IMR-90 (cell line): ENCODE results near the gene SPATA32. TPM values are rescaled to one million over a fixed set of nuclear protein-coding genes. Genes with fewer than 3 reads are reported as not detected.
A peak's percentile ranks its signal among the peaks of the same experiment; 100 is the strongest.

Source experiments
- ATAC-seq: fragments of 200-7000 bp; cut with Tn5 transposase; 2 replicates; pipeline ENCODE4 v1.9.1; 2020; ENCODE audit warnings: low read depth, mild to moderate bottlenecking, moderate library complexity
- BruUV-seq: library from RNA; stranded (reverse); fragments of 400-500 nt; replicated peaks from 2 replicates; lab custom pipeline; 2021; lab: Mats Ljungman, UMichigan
- CTCF ChIA-PET: fragments of 300-600 bp; formaldehyde crosslinking; extraction: SDS; loops from one replicate; lab custom pipeline; 2021; ENCODE audit warnings: antibody characterized with exemption; lab: Yijun Ruan, JAX
- POLR2A ChIA-PET: fragments of 300-600 bp; sonication (Branson Sonifier 250); formaldehyde crosslinking; loops from one replicate; lab custom pipeline; 2022; ENCODE audit warnings: antibody characterized with exemption; ENCODE audit not compliant: unreplicated experiment; lab: Charles Lee
- DNase-seq: peaks from one replicate; pipeline ENCODE4 v3.0.0; 2013
- H2AFZ ChIP-seq: replicated peaks from 2 replicates; pipeline ENCODE3; 2013; ENCODE audit warnings: low read length, mild to moderate bottlenecking; ENCODE audit not compliant: poor library complexity
- H2AK5ac ChIP-seq: 2 replicates; pipeline ENCODE4 v1.6.1; 2013; ENCODE audit warnings: low read depth, low read length, inconsistent platforms
- H2AK9ac ChIP-seq: replicated peaks from 2 replicates; pipeline ENCODE3; 2013; ENCODE audit warnings: mild to moderate bottlenecking, low read depth, low read length, moderate library complexity; ENCODE audit not compliant: poor library complexity
- H2BK120ac ChIP-seq: 2 replicates; pipeline ENCODE4 v1.6.1; 2013; ENCODE audit warnings: low read depth, low read length, inconsistent platforms
- H2BK15ac ChIP-seq: 3 replicates; pipeline ENCODE4 v1.6.1; 2013; ENCODE audit warnings: low read depth, low read length, inconsistent platforms
- H2BK20ac ChIP-seq: 2 replicates; pipeline ENCODE4 v1.6.1; 2013; ENCODE audit warnings: low read depth, mild to moderate bottlenecking, inconsistent platforms, low read length, moderate library complexity
- H2BK5ac ChIP-seq: 2 replicates; pipeline ENCODE4 v1.6.1; 2013; ENCODE audit warnings: mild to moderate bottlenecking, low read depth, low read length, inconsistent platforms; ENCODE audit not compliant: poor library complexity, severe bottlenecking
- H3K14ac ChIP-seq: replicated peaks from 2 replicates; pipeline ENCODE4 v1.6.1; 2013; ENCODE audit warnings: low read depth, low read length, inconsistent platforms
- H3K18ac ChIP-seq: 2 replicates; pipeline ENCODE4 v1.6.1; 2013; ENCODE audit warnings: low read depth, low read length, control low read depth
- H3K23ac ChIP-seq: 2 replicates; pipeline ENCODE4 v1.6.1; 2013; ENCODE audit warnings: low read depth, low read length, inconsistent platforms
- H3K27ac ChIP-seq: 2 replicates; pipeline ENCODE4 v1.5.1; 2013; ENCODE audit warnings: mild to moderate bottlenecking, control low read depth, low read length; ENCODE audit not compliant: insufficient read depth
- H3K27me3 ChIP-seq: 2 replicates; pipeline ENCODE4 v1.6.1; 2013; ENCODE audit warnings: low read length; ENCODE audit not compliant: control insufficient read depth, insufficient read depth
- H3K36me3 ChIP-seq: 2 replicates; pipeline ENCODE4 v1.6.1; 2013; ENCODE audit warnings: low read length, mixed read lengths; ENCODE audit not compliant: control insufficient read depth, insufficient read depth
- H3K4ac ChIP-seq: 2 replicates; pipeline ENCODE4 v1.6.1; 2013; ENCODE audit warnings: low read depth, low read length, inconsistent platforms
- H3K4me1 ChIP-seq: 2 replicates; pipeline ENCODE4 v1.6.1; 2013; ENCODE audit warnings: low read length, mixed read lengths; ENCODE audit not compliant: control insufficient read depth, insufficient read depth
- H3K4me2 ChIP-seq: 2 replicates; pipeline ENCODE4 v1.6.1; 2013; ENCODE audit warnings: low read depth, mild to moderate bottlenecking, control low read depth, low read length, moderate library complexity
- H3K4me3 ChIP-seq: 2 replicates; pipeline ENCODE4 v1.5.1; 2013; ENCODE audit warnings: low read depth, mild to moderate bottlenecking, control low read depth, low read length, moderate library complexity; ENCODE audit not compliant: insufficient read depth
- H3K56ac ChIP-seq: 2 replicates; pipeline ENCODE4 v1.6.1; 2013; ENCODE audit warnings: low read length, inconsistent platforms; ENCODE audit not compliant: insufficient read depth; ENCODE audit errors: extremely low read depth
- H3K79me1 ChIP-seq, 2 experiments: 2 replicates each; pipeline ENCODE4 v1.6.1; 2013; ENCODE audit warnings: low read length in 2 of 2, inconsistent platforms in 1 of 2, low read depth in 1 of 2
- H3K9ac ChIP-seq: 2 replicates; pipeline ENCODE4 v1.6.1; 2013; ENCODE audit warnings: low read depth, low read length, control low read depth
- H3K9me1 ChIP-seq: 2 replicates; pipeline ENCODE4 v1.6.1; 2013; ENCODE audit warnings: low read length, inconsistent platforms; ENCODE audit not compliant: insufficient read depth
- H3K9me3 ChIP-seq: 2 replicates; pipeline ENCODE4 v1.6.1; 2013; ENCODE audit warnings: low read length; ENCODE audit not compliant: control insufficient read depth, insufficient read depth
- H4K20me1 ChIP-seq: 2 replicates; pipeline ENCODE4 v1.6.1; 2013; ENCODE audit warnings: low read length, inconsistent platforms; ENCODE audit not compliant: insufficient read depth
- H4K5ac ChIP-seq: 2 replicates; pipeline ENCODE4 v1.6.1; 2013; ENCODE audit warnings: mild to moderate bottlenecking, low read depth, low read length, control low read depth
- H4K8ac ChIP-seq, 2 experiments: 2 replicates each; pipeline ENCODE4 v1.6.1; 2013; ENCODE audit warnings: low read depth in 2 of 2, low read length in 2 of 2, control low read depth in 1 of 2, inconsistent platforms in 1 of 2
- H4K91ac ChIP-seq: 2 replicates; pipeline ENCODE4 v1.6.1; 2013; ENCODE audit warnings: low read depth, low read length, inconsistent platforms; ENCODE audit not compliant: insufficient read depth
- BHLHE40 ChIP-seq: fragments of 150-350 bp; IDR thresholded peaks from 2 replicates; pipeline ENCODE4 v1.6.1; 2016; ENCODE audit warnings: mild to moderate bottlenecking, low read depth, low read length
- CEBPB ChIP-seq: IDR thresholded peaks from 2 replicates; pipeline ENCODE4 v1.6.1; 2012; ENCODE audit warnings: low read depth, low read length, improper control_type of control experiment
- CHD1 ChIP-seq: IDR thresholded peaks from 2 replicates; pipeline ENCODE4 v1.6.1; 2012; ENCODE audit warnings: low read depth, low read length, improper control_type of control experiment
- CTCF ChIP-seq: conservative IDR thresholded peaks from 2 replicates; pipeline ENCODE4 v1.5.1; 2012; ENCODE audit warnings: mild to moderate bottlenecking, low read depth, low read length, improper control_type of control experiment
- ELK1 ChIP-seq: fragments of 150-350 bp; IDR thresholded peaks from 2 replicates; pipeline ENCODE4 v1.6.1; 2016; ENCODE audit warnings: low read depth, mild to moderate bottlenecking, low read length, moderate library complexity, borderline replicate concordance
- FOS ChIP-seq: fragments of 150-350 bp; IDR thresholded peaks from 2 replicates; pipeline ENCODE4 v1.6.1; 2016; ENCODE audit warnings: low read depth, low read length
- MAFK ChIP-seq: IDR thresholded peaks from 2 replicates; pipeline ENCODE4 v1.6.1; 2012; ENCODE audit warnings: low read depth, low read length, improper control_type of control experiment
- MAZ ChIP-seq: IDR thresholded peaks from 2 replicates; pipeline ENCODE4 v1.6.1; 2012; ENCODE audit warnings: low read depth, mild to moderate bottlenecking, low read length, improper control_type of control experiment, moderate library complexity, borderline replicate concordance
- MXI1 ChIP-seq: IDR thresholded peaks from 2 replicates; pipeline ENCODE4 v1.6.1; 2012; ENCODE audit warnings: low read depth, mild to moderate bottlenecking, low read length, moderate library complexity, borderline replicate concordance
- NFE2L2 ChIP-seq: fragments of 150-350 bp; IDR thresholded peaks from 2 replicates; pipeline ENCODE4 v1.6.1; 2016; ENCODE audit warnings: low read depth, mild to moderate bottlenecking, low read length
- POLR2A ChIP-seq: IDR thresholded peaks from 2 replicates; pipeline ENCODE4 v1.6.1; 2012; ENCODE audit warnings: mild to moderate bottlenecking, low read depth, low read length
- RAD21 ChIP-seq: IDR thresholded peaks from 2 replicates; pipeline ENCODE4 v1.6.1; 2012; ENCODE audit warnings: low read length, improper control_type of control experiment
- RCOR1 ChIP-seq: IDR thresholded peaks from 2 replicates; pipeline ENCODE4 v1.6.1; 2012; ENCODE audit warnings: mild to moderate bottlenecking, low read length, improper control_type of control experiment; ENCODE audit not compliant: insufficient replicate concordance
- RFX5 ChIP-seq: IDR thresholded peaks from 2 replicates; pipeline ENCODE4 v1.8.0; 2012; ENCODE audit warnings: low read depth, mild to moderate bottlenecking, low read length, moderate library complexity
- SMC3 ChIP-seq: fragments of 150-350 bp; IDR thresholded peaks from 2 replicates; pipeline ENCODE4 v1.6.1; 2016; ENCODE audit warnings: low read depth, mild to moderate bottlenecking, antibody characterized with exemption, low read length, moderate library complexity
- WGBS, 2 experiments: methylation state at CpG; one replicate each; pipeline versions ENCODE4 v1.1.5 to v1.1.7; 2013; ENCODE audit warnings: missing lambda C conversion rate in 2 of 2; ENCODE audit not compliant: insufficient read length in 1 of 2; ENCODE audit errors: extremely low coverage in 2 of 2; 5-methylcytosine and 5-hydroxymethylcytosine counted together
- dilution Hi-C: fragments of 300-500 bp; cut with HindIII; formaldehyde crosslinking; loops from one replicate; pipeline ENCODE4 v1.14.3; 2018; ENCODE audit warnings: low sequenced_read_pairs; ENCODE audit not compliant: unreplicated experiment
- in situ Hi-C: fragments of 300-500 bp; cut with MboI; formaldehyde crosslinking; loops from 3 replicates; pipeline ENCODE4 v1.14.3; 2019; ENCODE audit warnings: low sequenced_read_pairs, inconsistent platforms, mixed read lengths
- intact Hi-C: fragments of 100-400 bp; cut with micrococcal nuclease; formaldehyde crosslinking; loops from 2 replicates; pipeline ENCODE4 v1.10.0; 2022
- polyA plus RNA-seq, 3 experiments: library from polyadenylated mRNA; depleted of rRNA; stranded (reverse); fragments of >200 nt; gene quantifications; 2 replicates each; pipeline ENCODE4 v1.2.3, GENCODE V29; 2012; ENCODE audit warnings: low replicate concordance in 1 of 3
- total RNA-seq: library from RNA; depleted of rRNA; stranded (reverse); fragments of >200 nt; gene quantifications from 2 replicates; pipeline ENCODE4 v1.2.3, GENCODE V29; 2012
- TF ChIP-seq, protein P1 (sequence below): fragments of 150-350 bp; IDR thresholded peaks from 2 replicates; pipeline ENCODE4 v1.6.1; 2017; ENCODE audit warnings: mild to moderate bottlenecking, antibody characterized with exemption, low read length, low read depth

Gene SPATA32
- total and polyA plus RNA-seq, 2 of the 4 experiments (the other 2 are of a cell fraction): 0.18 TPM; not detected in 1

GRCh38 chr17:45296833-45297124, 34.9 kb upstream of the SPATA32 start:
- peaks cover 51 to 85% of the 10 kb centered on the region in 2 experiments for H3K79me1 ChIP-seq
- ATAC-seq: no peak
- TF ChIP-seq RFX5 (no peak), RCOR1 (no peak), MAZ (no peak), FOS (no peak), BHLHE40 (no peak), NFE2L2 (no peak), SMC3 (no peak), CEBPB (no peak), CTCF (no peak), POLR2A (no peak), MXI1 (no peak), RAD21 (no peak), CHD1 (no peak), ELK1 (no peak), MAFK (no peak)
- TF ChIP-seq, protein P1, sequence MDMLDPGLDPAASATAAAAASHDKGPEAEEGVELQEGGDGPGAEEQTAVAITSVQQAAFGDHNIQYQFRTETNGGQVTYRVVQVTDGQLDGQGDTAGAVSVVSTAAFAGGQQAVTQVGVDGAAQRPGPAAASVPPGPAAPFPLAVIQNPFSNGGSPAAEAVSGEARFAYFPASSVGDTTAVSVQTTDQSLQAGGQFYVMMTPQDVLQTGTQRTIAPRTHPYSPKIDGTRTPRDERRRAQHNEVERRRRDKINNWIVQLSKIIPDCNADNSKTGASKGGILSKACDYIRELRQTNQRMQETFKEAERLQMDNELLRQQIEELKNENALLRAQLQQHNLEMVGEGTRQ: no peak
- H3K4me1 ChIP-seq: peaks cover 38% of the 10 kb centered on the region
- H3K4ac ChIP-seq: peak overlapping the region; percentile 64
- no peak overlapping the region for H2AK9ac ChIP-seq
- H3K36me3 ChIP-seq: peaks cover 8% of the 10 kb centered on the region; the same call in 1 of the 2 replicates
- no peak overlapping the region; the same call in 1 of the 2 replicates for H4K5ac ChIP-seq
- CTCF ChIA-PET: no interaction called here
- H3K23ac ChIP-seq: no peak overlapping the region
- peaks cover 51% of the 10 kb centered on the region for H3K9me1 ChIP-seq
- WGBS, 2 experiments: no CpG with 5 or more reads among the region's 1 CpG
- no peak for DNase-seq
- peaks cover 75% of the 10 kb centered on the region for H4K20me1 ChIP-seq
- H3K18ac ChIP-seq: no peak overlapping the region
- no peak overlapping the region; a peak in 1 of 4 replicates for H4K8ac ChIP-seq
- POLR2A ChIA-PET: no interaction called here
- H3K4me3 ChIP-seq: no peak overlapping the region
- no peak overlapping the region for H3K9ac ChIP-seq
- intact Hi-C loops: no loop called here
- no peaks in the 10 kb centered on the region for H3K9me3 ChIP-seq
- H3K14ac ChIP-seq: peak overlapping the region; percentile 50; the same call in 1 of the 2 replicates
- H2BK120ac ChIP-seq: peak overlapping the region; percentile 33; the same call in 1 of the 2 replicates
- H3K27ac ChIP-seq: peak overlapping the region; percentile 33; the same call in 1 of the 2 replicates
- peak overlapping the region; percentile 53 for H2BK5ac ChIP-seq
- peak overlapping the region; percentile 16; the same call in 1 of the 3 replicates for H2BK15ac ChIP-seq
- no peak overlapping the region for H3K56ac ChIP-seq
- dilution Hi-C loops: no loop called here
- BruUV-seq: no TSS peak
- H2AK5ac ChIP-seq: peak overlapping the region; percentile 49; the same call in 1 of the 2 replicates
- H3K4me2 ChIP-seq: no peak overlapping the region
- no peak overlapping the region for H4K91ac ChIP-seq
- H3K27me3 ChIP-seq: no peaks in the 10 kb centered on the region
- H2BK20ac ChIP-seq: peak overlapping the region; percentile 26; the same call in 1 of the 2 replicates
- no peak overlapping the region for H2AFZ ChIP-seq
- in situ Hi-C loops: no loop called here
